ENCODE data around the gene SURF2. TPM values are rescaled to one million over a fixed set of nuclear protein-coding genes. Genes with fewer than 3 reads are reported as not detected.

The SURF2 gene
- total and polyA plus RNA-seq, 8 donors: 11.8 to 23.0 (median 16.3) TPM

DNA sequence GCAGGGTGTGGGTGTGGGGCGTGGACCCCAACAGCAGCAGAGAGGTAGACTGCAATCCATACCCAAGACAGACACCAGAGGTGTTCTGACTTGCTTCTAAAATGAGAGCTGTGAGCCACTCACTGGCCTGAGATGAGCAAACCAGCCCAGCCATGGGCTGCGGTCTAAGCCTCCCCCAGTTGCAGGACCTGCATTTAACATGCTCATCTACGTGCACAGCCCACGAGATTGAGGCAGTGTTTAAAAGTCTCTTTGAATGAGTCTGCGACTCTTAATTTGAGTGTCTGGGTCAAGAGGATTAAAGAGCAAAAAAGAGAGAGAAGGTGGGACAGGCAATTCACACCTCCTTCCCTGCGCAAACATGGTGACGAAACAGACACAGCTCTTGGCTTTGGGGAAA lies 13.6 kb downstream of the SURF2 start:
- TF ChIP-seq, protein P1, sequence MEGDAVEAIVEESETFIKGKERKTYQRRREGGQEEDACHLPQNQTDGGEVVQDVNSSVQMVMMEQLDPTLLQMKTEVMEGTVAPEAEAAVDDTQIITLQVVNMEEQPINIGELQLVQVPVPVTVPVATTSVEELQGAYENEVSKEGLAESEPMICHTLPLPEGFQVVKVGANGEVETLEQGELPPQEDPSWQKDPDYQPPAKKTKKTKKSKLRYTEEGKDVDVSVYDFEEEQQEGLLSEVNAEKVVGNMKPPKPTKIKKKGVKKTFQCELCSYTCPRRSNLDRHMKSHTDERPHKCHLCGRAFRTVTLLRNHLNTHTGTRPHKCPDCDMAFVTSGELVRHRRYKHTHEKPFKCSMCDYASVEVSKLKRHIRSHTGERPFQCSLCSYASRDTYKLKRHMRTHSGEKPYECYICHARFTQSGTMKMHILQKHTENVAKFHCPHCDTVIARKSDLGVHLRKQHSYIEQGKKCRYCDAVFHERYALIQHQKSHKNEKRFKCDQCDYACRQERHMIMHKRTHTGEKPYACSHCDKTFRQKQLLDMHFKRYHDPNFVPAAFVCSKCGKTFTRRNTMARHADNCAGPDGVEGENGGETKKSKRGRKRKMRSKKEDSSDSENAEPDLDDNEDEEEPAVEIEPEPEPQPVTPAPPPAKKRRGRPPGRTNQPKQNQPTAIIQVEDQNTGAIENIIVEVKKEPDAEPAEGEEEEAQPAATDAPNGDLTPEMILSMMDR (IDR thresholded peaks at IDR 0.05): no peak
- H3K27ac ChIP-seq: peak overlapping the region; percentile 16 to 44
- DNase-seq: peak in 1 of 4 donors; percentile 36

DNA sequence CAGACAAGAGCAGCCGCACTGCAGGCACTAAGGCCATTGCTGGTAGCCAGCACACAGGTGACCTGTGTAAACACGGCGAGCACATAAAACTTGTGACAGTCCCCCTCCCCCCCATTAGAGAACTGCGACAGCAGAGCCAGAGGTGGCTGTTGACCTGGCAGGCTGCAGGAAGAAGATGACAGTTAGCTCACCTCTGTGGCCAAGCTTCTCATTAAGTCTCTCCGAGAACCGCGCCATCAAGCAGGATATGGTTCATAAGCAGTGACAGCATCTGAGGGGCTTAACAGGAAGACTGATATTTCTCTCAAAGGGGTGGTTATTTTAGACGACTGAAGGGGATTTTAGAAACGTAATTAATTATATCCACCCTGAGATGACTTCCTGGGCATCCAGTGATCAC lies 14.3 kb downstream of the SURF2 start:
- intact Hi-C loops (cut with DNase I): no loop called here
- H3K27me3 ChIP-seq: no peaks in the 10 kb centered on the region
- DNase-seq (no peak), ATAC-seq (peak; percentile 14)
- H3K4me1 ChIP-seq: peaks cover 34 to 81% of the 10 kb centered on the region in 2 donors
- H3K9me3 ChIP-seq: no peaks in the 10 kb centered on the region
- no peak overlapping the region for H3K4me3 ChIP-seq
- H3K27ac ChIP-seq: peak overlapping the region; percentile 41 to 44
- H3K36me3 ChIP-seq: peaks cover 0 to 64% of the 10 kb centered on the region in 2 donors
- TF ChIP-seq, protein P1 (IDR thresholded peaks at IDR 0.05): no peak

More for the DNA sequence above, 13.6 kb downstream of the SURF2 start:
- peaks cover 0 to 72% of the 10 kb centered on the region in 2 donors for H3K36me3 ChIP-seq
- no peaks in the 10 kb centered on the region for H3K9me3 ChIP-seq
- peak; percentile 71 for ATAC-seq
- no peaks in the 10 kb centered on the region for H3K27me3 ChIP-seq
- intact Hi-C loops (cut with DNase I): no loop called here
- H3K4me1 ChIP-seq: peaks cover 34 to 80% of the 10 kb centered on the region in 2 donors
- no peak overlapping the region for H3K4me3 ChIP-seq

DNA sequence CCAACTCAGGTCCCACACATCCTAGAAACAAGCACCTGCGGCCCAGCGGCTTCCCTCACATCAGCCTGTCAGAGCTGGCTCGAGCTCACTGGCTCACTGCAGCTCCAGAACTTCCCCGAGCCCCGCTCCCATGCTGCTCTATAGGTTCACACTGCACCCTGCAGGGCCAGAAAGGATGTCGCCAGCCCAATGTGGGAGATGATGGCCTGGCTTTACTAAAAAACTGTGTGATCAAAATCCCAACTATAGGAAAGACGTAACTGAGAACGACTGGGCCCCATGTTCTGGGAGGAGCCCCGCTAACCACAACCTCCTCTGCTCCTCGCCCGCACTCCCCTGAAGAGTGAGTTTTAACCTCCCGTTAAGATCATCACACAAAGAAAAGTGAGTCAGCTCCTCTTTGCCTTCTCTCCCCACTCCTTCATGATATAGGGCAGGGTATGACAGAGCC lies 14.9 kb downstream of the SURF2 start:
- DNase-seq (no peak), ATAC-seq (no peak)
- TF ChIP-seq, protein P1 (IDR thresholded peaks at IDR 0.05): no peak
- Histone ChIP-seq H3K27ac (peak overlapping the region; percentile 41 to 44), H3K9me3 (no peaks in the 10 kb centered on the region), H3K4me1 (peaks cover 34 to 81% of the 10 kb centered on the region in 2 donors), H3K27me3 (no peaks in the 10 kb centered on the region), H3K36me3 (peaks cover 0 to 58% of the 10 kb centered on the region in 2 donors), H3K4me3 (no peak overlapping the region)
- intact Hi-C loops (cut with DNase I): no loop called here

DNA sequence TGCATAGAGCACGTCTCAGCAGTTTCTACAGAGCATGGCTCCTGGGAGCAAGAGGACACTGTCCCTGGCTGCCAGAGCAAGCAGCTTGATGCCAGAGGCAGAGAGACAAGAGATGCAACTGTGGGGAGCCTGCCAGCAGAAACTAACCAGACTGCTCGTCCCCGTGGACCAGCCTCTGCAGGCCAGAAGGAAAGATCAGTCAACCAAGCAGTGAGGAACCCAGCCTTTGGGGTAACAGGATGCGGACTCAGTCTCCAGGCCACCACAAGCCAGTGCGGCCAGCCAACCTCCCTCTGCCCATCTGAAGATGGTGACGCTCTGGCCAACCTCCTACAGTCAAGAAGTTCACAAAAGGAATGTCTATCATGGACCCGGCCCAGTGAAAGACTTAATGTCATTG lies 15.8 kb downstream of the SURF2 start:
- no peak for ATAC-seq
- H3K27ac ChIP-seq: peak overlapping the region in 1 of 2 donors; percentile 41

DNA sequence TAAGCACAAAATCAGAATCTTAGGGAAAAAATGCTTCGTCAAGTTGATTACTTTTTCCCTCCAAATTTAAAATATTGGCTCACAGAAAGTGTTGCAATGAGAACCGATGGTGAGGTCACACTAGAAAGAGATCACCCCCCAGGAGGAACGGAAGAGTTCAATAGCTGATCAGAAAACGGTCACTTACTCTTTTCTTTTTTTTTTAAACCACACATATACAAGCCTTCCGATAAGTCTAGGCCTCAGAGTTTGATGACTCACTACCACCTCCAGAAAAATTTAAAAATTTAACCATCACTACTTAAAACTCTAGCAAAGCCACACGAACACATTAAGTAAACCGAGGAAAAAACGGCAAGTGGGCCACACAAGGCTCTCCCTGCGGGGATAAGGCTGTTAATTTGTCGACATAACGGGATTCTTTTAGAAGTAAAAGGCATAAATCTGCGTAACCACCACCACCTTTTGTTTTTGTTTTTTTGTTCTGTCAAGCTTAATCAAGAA lies 18.3 kb downstream of the SURF2 start:
- Histone ChIP-seq H3K4me3 (peak overlapping the region; percentile 91 to 97), H3K36me3 (peaks cover 0 to 30% of the 10 kb centered on the region in 2 donors), H3K4me1 (peaks cover 25 to 64% of the 10 kb centered on the region in 2 donors), H3K27me3 (no peaks in the 10 kb centered on the region), H3K9me3 (no peaks in the 10 kb centered on the region), H3K27ac (peak overlapping the region; percentile 97)
- intact Hi-C loops (cut with DNase I): no loop called here
- DNase-seq (no peak), ATAC-seq (no peak)
- TF ChIP-seq, protein P1 (IDR thresholded peaks at IDR 0.05): no peak

More for the DNA sequence above, 15.8 kb downstream of the SURF2 start:
- H3K36me3 ChIP-seq: peaks cover 0 to 50% of the 10 kb centered on the region in 2 donors
- peaks cover 34 to 89% of the 10 kb centered on the region in 2 donors for H3K4me1 ChIP-seq
- peak in 1 of 4 donors; percentile 28 for DNase-seq
- H3K9me3 ChIP-seq: no peaks in the 10 kb centered on the region
- TF ChIP-seq, protein P1 (IDR thresholded peaks at IDR 0.05): no peak
- H3K27me3 ChIP-seq: no peaks in the 10 kb centered on the region
- intact Hi-C loops (cut with DNase I): no loop called here
- H3K4me3 ChIP-seq: no peak overlapping the region

Measured in left lung (tissue), 10 donors.